GM23338 (cell line): ENCODE measurements around the gene IL6ST. TPM values are rescaled to one million over a fixed set of nuclear protein-coding genes. Genes with fewer than 3 reads are reported as not detected.

Experiments
- ATAC-seq: fragments of 200-7000 bp; cut with Tn5 transposase; 3 replicates; pipeline ENCODE4 v1.9.1; 2020
- DNase-seq: peaks from one replicate; pipeline ENCODE4 v3.0.0-alpha.2; 2015; ENCODE audit warnings: low spot score
- H2AFZ ChIP-seq: fragments of 200-600 bp; sonication (generic); 2 replicates; pipeline ENCODE4 v1.8.0; 2016; ENCODE audit warnings: antibody characterized with exemption, mild to moderate bottlenecking, moderate library complexity
- H3F3A ChIP-seq: fragments of 200-600 bp; sonication (generic); replicated peaks from 2 replicates; pipeline ENCODE4 v1.8.0; 2017; ENCODE audit warnings: antibody characterized with exemption, mixed run types, low read depth
- H3K27ac ChIP-seq: fragments of 200-600 bp; sonication (generic); 2 replicates; pipeline ENCODE4 v1.6.1; 2016; ENCODE audit warnings: low read depth
- H3K27me3 ChIP-seq: fragments of 200-600 bp; sonication (generic); 2 replicates; pipeline ENCODE4 v1.8.0; 2016; ENCODE audit warnings: mild to moderate bottlenecking, mixed run types, moderate library complexity; ENCODE audit not compliant: insufficient read depth
- H3K36me3 ChIP-seq: fragments of 200-600 bp; sonication (generic); 2 replicates; pipeline ENCODE4 v1.8.0; 2016; ENCODE audit warnings: mild to moderate bottlenecking; ENCODE audit not compliant: insufficient read depth
- H3K4me1 ChIP-seq: fragments of 200-600 bp; sonication (generic); 2 replicates; pipeline ENCODE4 v1.8.0; 2016; ENCODE audit warnings: mild to moderate bottlenecking, moderate library complexity; ENCODE audit not compliant: insufficient read depth
- H3K4me2 ChIP-seq: fragments of 200-600 bp; sonication (generic); 2 replicates; pipeline ENCODE4 v1.7.1; 2017; ENCODE audit warnings: mixed run types
- H3K4me3 ChIP-seq: fragments of 200-600 bp; sonication (generic); 2 replicates; pipeline ENCODE4 v1.6.1; 2016; ENCODE audit warnings: mixed run types
- H3K79me2 ChIP-seq: fragments of 200-600 bp; sonication (generic); replicated peaks from 2 replicates; pipeline ENCODE4 v1.8.0; 2017; ENCODE audit warnings: mild to moderate bottlenecking; ENCODE audit not compliant: insufficient read depth
- H3K9me2 ChIP-seq: fragments of 200-600 bp; sonication (generic); 2 replicates; pipeline ENCODE4 v1.8.0; 2017; ENCODE audit not compliant: insufficient read depth
- H4K20me1 ChIP-seq: fragments of 200-600 bp; sonication (generic); replicated peaks from 2 replicates; pipeline ENCODE4 v1.8.0; 2017; ENCODE audit warnings: mild to moderate bottlenecking; ENCODE audit not compliant: insufficient read depth
- H3K27ac Mint-ChIP-seq: 2 replicates; pipeline ENCODE4 v1.8.0; 2020; ENCODE audit warnings: inconsistent platforms, mild to moderate bottlenecking, moderate library complexity, mixed read lengths
- H3K27me3 Mint-ChIP-seq: 3 replicates; pipeline ENCODE4 v1.8.0; 2022; ENCODE audit warnings: low read depth, mild to moderate bottlenecking, moderate library complexity, mixed read lengths, inconsistent platforms; ENCODE audit not compliant: insufficient read depth, poor library complexity
- H3K36me3 Mint-ChIP-seq: 3 replicates; pipeline ENCODE4 v1.8.0; 2021; ENCODE audit warnings: low read depth, mild to moderate bottlenecking, inconsistent platforms, moderate library complexity, mixed read lengths
- H3K4me1 Mint-ChIP-seq: 3 replicates; pipeline ENCODE4 v1.8.0; 2020; ENCODE audit warnings: mild to moderate bottlenecking, inconsistent platforms, mixed read lengths
- H3K4me3 Mint-ChIP-seq: 3 replicates; pipeline ENCODE4 v1.8.0; 2021; ENCODE audit warnings: moderate library complexity, mild to moderate bottlenecking, inconsistent platforms, mixed read lengths
- H3K9me3 Mint-ChIP-seq: 3 replicates; pipeline ENCODE4 v1.8.0; 2020; ENCODE audit warnings: moderate library complexity, mild to moderate bottlenecking, inconsistent platforms, mixed read lengths
- CREB1 ChIP-seq: fragments of 250-450 bp; sonication (Bioruptor Pico); IDR thresholded peaks from 2 replicates; pipeline ENCODE4 v1.5.0; 2020; ENCODE audit warnings: low read depth, mild to moderate bottlenecking, moderate library complexity
- EZH2 ChIP-seq: fragments of 200-600 bp; sonication (generic); IDR thresholded peaks from one replicate; pipeline ENCODE4 v1.8.0; 2017; ENCODE audit warnings: antibody characterized with exemption, mild to moderate bottlenecking, low read depth; ENCODE audit not compliant: unreplicated experiment
- EZH2phosphoT487 ChIP-seq: fragments of 200-600 bp; sonication (generic); IDR thresholded peaks from one replicate; pipeline ENCODE4 v1.8.1; 2018; ENCODE audit warnings: antibody characterized with exemption; ENCODE audit not compliant: unreplicated experiment
- JUNB ChIP-seq: IDR thresholded peaks from one replicate; pipeline ENCODE4 v1.6.1; 2016; ENCODE audit warnings: antibody characterized with exemption; ENCODE audit not compliant: unreplicated experiment
- NANOG ChIP-seq: IDR thresholded peaks from 2 replicates; pipeline ENCODE4 v1.6.1; 2016; ENCODE audit warnings: antibody characterized with exemption, borderline replicate concordance
- POLR2AphosphoS5 ChIP-seq: IDR thresholded peaks from 2 replicates; pipeline ENCODE4 v1.6.1; 2016; ENCODE audit warnings: antibody characterized with exemption, low read depth
- REST ChIP-seq: IDR thresholded peaks from one replicate; pipeline ENCODE4 v1.6.1; 2018; ENCODE audit warnings: antibody characterized with exemption; ENCODE audit not compliant: unreplicated experiment
- STAT1 ChIP-seq: IDR thresholded peaks from one replicate; pipeline ENCODE4 v1.6.1; 2016; ENCODE audit warnings: antibody characterized with exemption; ENCODE audit not compliant: unreplicated experiment
- ZNF114 ChIP-seq: fragments of 250-450 bp; sonication (Bioruptor Pico); IDR thresholded peaks from 2 replicates; pipeline ENCODE4 v1.5.0; 2020; ENCODE audit warnings: mild to moderate bottlenecking, moderate library complexity
- ZNF331 ChIP-seq: fragments of 250-450 bp; sonication (Bioruptor Pico); IDR thresholded peaks from 2 replicates; pipeline ENCODE4 v1.5.0; 2020; ENCODE audit warnings: low read depth, mild to moderate bottlenecking, moderate library complexity
- ZNF462 ChIP-seq: fragments of 250-450 bp; sonication (Bioruptor Pico); IDR thresholded peaks from 2 replicates; pipeline ENCODE4 v1.5.0; 2020; ENCODE audit warnings: mild to moderate bottlenecking, moderate library complexity
- polyA plus RNA-seq: library from polyadenylated mRNA; unstranded; fragments of >200 nt; fragmentation: Nextera tagmentation; extraction: Ambion mirVana; gene quantifications from 2 replicates; pipeline ENCODE4 v1.2.1, GENCODE V29; 2016
- total RNA-seq: library from RNA; depleted of rRNA; stranded (reverse); fragments of >200 nt; shearing (Covaris generic); gene quantifications from 2 replicates; pipeline ENCODE4 v1.2.3, GENCODE V29; 2014
- TF ChIP-seq, protein P1 (sequence below): IDR thresholded peaks from 2 replicates; pipeline ENCODE4 v1.6.1; 2016; ENCODE audit warnings: antibody characterized with exemption
- TF ChIP-seq, protein P2 (sequence below), 2 experiments: fragments of 200-600 bp in 1 of 2; sonication (generic) in 1 of 2; conservative IDR thresholded peaks; 2 replicates each; pipeline versions ENCODE4 v1.5.1 to v1.6.1; 2016 to 2017; ENCODE audit warnings: antibody characterized with exemption in 2 of 2, low read depth in 2 of 2, mild to moderate bottlenecking in 2 of 2, moderate library complexity in 1 of 2

The IL6ST gene
- total and polyA plus RNA-seq, 2 experiments from 2014 or later, result 6.7 to 9.8 TPM

GRCh38 chr5:56039985-56040384 lies 45.2 kb upstream of the IL6ST start:
- Histone ChIP-seq H3K4me1 (no peaks in the 10 kb centered on the region), H3K4me3 (no peak overlapping the region), H3K4me2 (no peak overlapping the region), H3F3A (no peaks in the 10 kb centered on the region), H2AFZ (no peak overlapping the region), H3K36me3 (no peaks in the 10 kb centered on the region), H3K27me3 (no peaks in the 10 kb centered on the region), H3K79me2 (no peaks in the 10 kb centered on the region), H3K9me2 (no peaks in the 10 kb centered on the region), H3K27ac (no peak overlapping the region), H4K20me1 (no peaks in the 10 kb centered on the region)
- Mint-ChIP-seq H3K36me3 (peaks cover 5% of the 10 kb centered on the region), H3K27me3 (peaks cover 6% of the 10 kb centered on the region), H3K4me3 (no peak overlapping the region), H3K4me1 (no peaks in the 10 kb centered on the region; the same call in 2 of the 3 replicates), H3K9me3 (peaks cover 12% of the 10 kb centered on the region), H3K27ac (no peak overlapping the region)
- no peak for DNase-seq
- TF ChIP-seq POLR2AphosphoS5 (no peak), STAT1 (no peak), ZNF114 (no peak), CREB1 (CRISPR knock-in tag) (no peak), EZH2phosphoT487 (no peak), ZNF331 (CRISPR knock-in tag) (no peak), NANOG (no peak), REST (no peak), EZH2 (no peak), JUNB (no peak), ZNF462 (CRISPR knock-in tag) (no peak)
- TF ChIP-seq, protein P1, sequence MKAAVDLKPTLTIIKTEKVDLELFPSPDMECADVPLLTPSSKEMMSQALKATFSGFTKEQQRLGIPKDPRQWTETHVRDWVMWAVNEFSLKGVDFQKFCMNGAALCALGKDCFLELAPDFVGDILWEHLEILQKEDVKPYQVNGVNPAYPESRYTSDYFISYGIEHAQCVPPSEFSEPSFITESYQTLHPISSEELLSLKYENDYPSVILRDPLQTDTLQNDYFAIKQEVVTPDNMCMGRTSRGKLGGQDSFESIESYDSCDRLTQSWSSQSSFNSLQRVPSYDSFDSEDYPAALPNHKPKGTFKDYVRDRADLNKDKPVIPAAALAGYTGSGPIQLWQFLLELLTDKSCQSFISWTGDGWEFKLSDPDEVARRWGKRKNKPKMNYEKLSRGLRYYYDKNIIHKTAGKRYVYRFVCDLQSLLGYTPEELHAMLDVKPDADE, result no peak
- TF ChIP-seq, protein P2, sequence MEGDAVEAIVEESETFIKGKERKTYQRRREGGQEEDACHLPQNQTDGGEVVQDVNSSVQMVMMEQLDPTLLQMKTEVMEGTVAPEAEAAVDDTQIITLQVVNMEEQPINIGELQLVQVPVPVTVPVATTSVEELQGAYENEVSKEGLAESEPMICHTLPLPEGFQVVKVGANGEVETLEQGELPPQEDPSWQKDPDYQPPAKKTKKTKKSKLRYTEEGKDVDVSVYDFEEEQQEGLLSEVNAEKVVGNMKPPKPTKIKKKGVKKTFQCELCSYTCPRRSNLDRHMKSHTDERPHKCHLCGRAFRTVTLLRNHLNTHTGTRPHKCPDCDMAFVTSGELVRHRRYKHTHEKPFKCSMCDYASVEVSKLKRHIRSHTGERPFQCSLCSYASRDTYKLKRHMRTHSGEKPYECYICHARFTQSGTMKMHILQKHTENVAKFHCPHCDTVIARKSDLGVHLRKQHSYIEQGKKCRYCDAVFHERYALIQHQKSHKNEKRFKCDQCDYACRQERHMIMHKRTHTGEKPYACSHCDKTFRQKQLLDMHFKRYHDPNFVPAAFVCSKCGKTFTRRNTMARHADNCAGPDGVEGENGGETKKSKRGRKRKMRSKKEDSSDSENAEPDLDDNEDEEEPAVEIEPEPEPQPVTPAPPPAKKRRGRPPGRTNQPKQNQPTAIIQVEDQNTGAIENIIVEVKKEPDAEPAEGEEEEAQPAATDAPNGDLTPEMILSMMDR (conservative IDR thresholded peaks at IDR 0.05; ENCODE audit: low read depth in 2 of 2), result no peak
- ATAC-seq, result no peak
